BLaER1 (cell line): Measurements from ENCODE around the gene POLR2J.
"Not testable (repeated sequence)": the region's sequence is repeated elsewhere in the genome, so short reads cannot be mapped to it uniquely, and the experiment has no call there.

Source experiments
- H3K27ac ChIP-seq: shearing (Covaris generic); formaldehyde crosslinking; 2 replicates; pipeline ENCODE4 v1.8.1; 2022
- H3K27me3 ChIP-seq: shearing (Covaris generic); formaldehyde crosslinking; 2 replicates; pipeline ENCODE4 v1.8.1; 2022
- H3K36me3 ChIP-seq: shearing (Covaris generic); formaldehyde crosslinking; 2 replicates; pipeline ENCODE4 v1.8.1; 2022
- H3K4me1 ChIP-seq: shearing (Covaris generic); formaldehyde crosslinking; 2 replicates; pipeline ENCODE4 v1.8.1; 2022
- H3K4me2 ChIP-seq: shearing (Covaris generic); formaldehyde crosslinking; 2 replicates; pipeline ENCODE4 v1.8.1; 2022
- H3K4me3 ChIP-seq: shearing (Covaris generic); formaldehyde crosslinking; 2 replicates; pipeline ENCODE4 v1.8.1; 2022
- H3K9ac ChIP-seq: shearing (Covaris generic); formaldehyde crosslinking; 2 replicates; pipeline ENCODE4 v1.8.1; 2022
- H3K9me3 ChIP-seq: shearing (Covaris generic); formaldehyde crosslinking; 2 replicates; pipeline ENCODE4 v1.8.1; 2022
- H4K20me1 ChIP-seq: shearing (Covaris generic); formaldehyde crosslinking; 2 replicates; pipeline ENCODE4 v1.8.1; 2022

POLR2J gene

GRCh38 chr7:102478314-102479208 is at the start of gene POLR2J:
Gene POLR2J (minus strand): TSS chr7:102478922. CDS start chr7:102478860, 62 bp downstream.
- H3K4me2 ChIP-seq = not testable (repeated sequence)

GRCh38 chr7:102527822-102528793 is 49.4 kb upstream of the POLR2J start:
- not testable (repeated sequence) for H3K27ac ChIP-seq, H3K4me1 ChIP-seq, H4K20me1 ChIP-seq, H3K4me2 ChIP-seq, H3K9me3 ChIP-seq, H3K27me3 ChIP-seq, H3K36me3 ChIP-seq, H3K4me3 ChIP-seq, H3K9ac ChIP-seq

More at GRCh38 chr7:102478314-102479208, at the start of gene POLR2J:
- not testable (repeated sequence) for H3K36me3 ChIP-seq, H3K4me1 ChIP-seq, H3K27me3 ChIP-seq, H3K9me3 ChIP-seq, H3K9ac ChIP-seq, H4K20me1 ChIP-seq, H3K27ac ChIP-seq
- H3K4me3 ChIP-seq = peak within 1 kb of the TSS; percentile 61

- not testable (repeated sequence) for H4K20me1 ChIP-seq, H3K9me3 ChIP-seq, H3K27me3 ChIP-seq, H3K4me2 ChIP-seq, H3K4me3 ChIP-seq, H3K9ac ChIP-seq, H3K27ac ChIP-seq, H3K4me1 ChIP-seq, H3K36me3 ChIP-seq
Measured at GRCh38 chr7:102527182-102527581, 48.5 kb upstream of the POLR2J start.

GRCh38 chr7:102524803-102525202 is 46.1 kb upstream of the POLR2J start:
- H3K36me3 ChIP-seq = not testable (repeated sequence)

GRCh38 chr7:102520797-102521196 is 42.1 kb upstream of the POLR2J start:
- not testable (repeated sequence) for H3K4me3 ChIP-seq, H3K4me1 ChIP-seq, H3K27ac ChIP-seq, H3K4me2 ChIP-seq, H3K9ac ChIP-seq, H3K36me3 ChIP-seq, H4K20me1 ChIP-seq, H3K27me3 ChIP-seq, H3K9me3 ChIP-seq

More at GRCh38 chr7:102524803-102525202, 46.1 kb upstream of the POLR2J start:
- H3K4me1 ChIP-seq, H3K27ac ChIP-seq, H3K9ac ChIP-seq, H3K4me2 ChIP-seq, H3K4me3 ChIP-seq, H4K20me1 ChIP-seq, H3K27me3 ChIP-seq, H3K9me3 ChIP-seq: not testable (repeated sequence)

GRCh38 chr7:102517550-102518147 is 38.9 kb upstream of the POLR2J start, which contains the start of gene RASA4B:
Gene RASA4B (minus strand): TSS chr7:102517777. CDS start chr7:102517710, 67 bp downstream.
- not testable (repeated sequence) for H4K20me1 ChIP-seq, H3K27ac ChIP-seq, H3K4me3 ChIP-seq, H3K9ac ChIP-seq, H3K36me3 ChIP-seq, H3K9me3 ChIP-seq, H3K4me1 ChIP-seq, H3K27me3 ChIP-seq, H3K4me2 ChIP-seq

- not testable (repeated sequence) for H4K20me1 ChIP-seq, H3K4me1 ChIP-seq, H3K4me2 ChIP-seq
Measured at GRCh38 chr7:102516951-102517350, 38.2 kb upstream of the POLR2J start.

GRCh38 chr7:102515889-102516288 is 37.2 kb upstream of the POLR2J start:
- H3K9ac ChIP-seq, H3K4me1 ChIP-seq, H3K4me2 ChIP-seq, H3K27ac ChIP-seq, H3K9me3 ChIP-seq, H3K4me3 ChIP-seq, H3K36me3 ChIP-seq, H4K20me1 ChIP-seq, H3K27me3 ChIP-seq: not testable (repeated sequence)

More at GRCh38 chr7:102516951-102517350, 38.2 kb upstream of the POLR2J start:
- not testable (repeated sequence) for H3K36me3 ChIP-seq, H3K9ac ChIP-seq, H3K27ac ChIP-seq, H3K9me3 ChIP-seq, H3K27me3 ChIP-seq, H3K4me3 ChIP-seq

- H3K9ac ChIP-seq, H3K4me3 ChIP-seq, H4K20me1 ChIP-seq, H3K4me1 ChIP-seq, H3K9me3 ChIP-seq, H3K36me3 ChIP-seq, H3K27ac ChIP-seq, H3K27me3 ChIP-seq, H3K4me2 ChIP-seq: not testable (repeated sequence)
Measured at GRCh38 chr7:102514881-102515721, 36.4 kb upstream of the POLR2J start.

GRCh38 chr7:102512642-102513221 is 34.0 kb upstream of the POLR2J start:
- H3K9ac ChIP-seq, H3K4me1 ChIP-seq, H3K36me3 ChIP-seq, H4K20me1 ChIP-seq, H3K9me3 ChIP-seq, H3K27me3 ChIP-seq, H3K4me3 ChIP-seq: not testable (repeated sequence)
- peak overlapping the region; percentile 53; the same call in 1 of the 2 replicates for H3K27ac ChIP-seq
- H3K4me2 ChIP-seq = peak overlapping the region; percentile 53

GRCh38 chr7:102511860-102512522 is 33.3 kb upstream of the POLR2J start:
- not testable (repeated sequence) for H3K4me3 ChIP-seq, H3K4me2 ChIP-seq, H4K20me1 ChIP-seq, H3K27me3 ChIP-seq, H3K4me1 ChIP-seq, H3K36me3 ChIP-seq, H3K9me3 ChIP-seq, H3K27ac ChIP-seq, H3K9ac ChIP-seq

- not testable (repeated sequence) for H3K36me3 ChIP-seq, H4K20me1 ChIP-seq, H3K9ac ChIP-seq, H3K27me3 ChIP-seq, H3K4me1 ChIP-seq, H3K27ac ChIP-seq, H3K4me3 ChIP-seq, H3K9me3 ChIP-seq, H3K4me2 ChIP-seq
Measured at GRCh38 chr7:102510575-102510974, 31.9 kb upstream of the POLR2J start.
